Cardiac muscle cell (in vitro differentiated cells and primary cell): ENCODE measurements around the gene MDN1. TPM values are rescaled to one million over a fixed set of nuclear protein-coding genes. Genes with fewer than 3 reads are reported as not detected.

Experiments used
- DNase-seq, 2 donors: peaks; one replicate each; pipeline versions ENCODE4 v3.0.0 to v3.0.0-alpha.2; 2010 to 2017; ENCODE audit warnings: low read depth in 1 of 2, low spot score in 1 of 2
- H3K27ac ChIP-seq: fragments of 200-600 bp; sonication (generic); 2 replicates; pipeline ENCODE4 v1.5.1; 2016
- H3K27me3 ChIP-seq: fragments of 200-600 bp; sonication (generic); 2 replicates; pipeline ENCODE4 v1.6.0; 2016; ENCODE audit warnings: control low read depth
- H3K36me3 ChIP-seq: fragments of 200-600 bp; sonication (generic); 2 replicates; pipeline ENCODE4 v1.5.1; 2016; ENCODE audit warnings: control low read depth
- H3K4me1 ChIP-seq: fragments of 200-600 bp; sonication (generic); 2 replicates; pipeline ENCODE4 v1.8.1; 2017; ENCODE audit warnings: low read depth, mild to moderate bottlenecking, mixed run types
- H3K4me3 ChIP-seq: fragments of 200-600 bp; sonication (generic); 2 replicates; pipeline ENCODE4 v1.5.1; 2016; ENCODE audit warnings: mild to moderate bottlenecking
- H3K9me3 ChIP-seq: fragments of 200-600 bp; sonication (generic); 2 replicates; pipeline ENCODE4 v1.5.1; 2017; ENCODE audit warnings: low read depth, mild to moderate bottlenecking, control low read depth
- polyA plus RNA-seq: library from polyadenylated mRNA; unstranded; fragments of >200 nt; fragmentation: Nextera tagmentation; extraction: Ambion mirVana; gene quantifications from 2 replicates; pipeline ENCODE4 v1.2.1, GENCODE V29; 2016
- total RNA-seq: library from RNA; depleted of rRNA; stranded (reverse); fragments of >200 nt; gene quantifications from 2 replicates; pipeline ENCODE4 v1.2.3, GENCODE V29; 2016
- TF ChIP-seq, protein P1 (sequence below): IDR thresholded peaks from 2 replicates; pipeline ENCODE4 v1.5.1; 2012; ENCODE audit warnings: low read depth, mild to moderate bottlenecking, low read length

The MDN1 gene
- total and polyA plus RNA-seq, 2 experiments from 2014 or later = 8.6 to 22.2 TPM

DNA sequence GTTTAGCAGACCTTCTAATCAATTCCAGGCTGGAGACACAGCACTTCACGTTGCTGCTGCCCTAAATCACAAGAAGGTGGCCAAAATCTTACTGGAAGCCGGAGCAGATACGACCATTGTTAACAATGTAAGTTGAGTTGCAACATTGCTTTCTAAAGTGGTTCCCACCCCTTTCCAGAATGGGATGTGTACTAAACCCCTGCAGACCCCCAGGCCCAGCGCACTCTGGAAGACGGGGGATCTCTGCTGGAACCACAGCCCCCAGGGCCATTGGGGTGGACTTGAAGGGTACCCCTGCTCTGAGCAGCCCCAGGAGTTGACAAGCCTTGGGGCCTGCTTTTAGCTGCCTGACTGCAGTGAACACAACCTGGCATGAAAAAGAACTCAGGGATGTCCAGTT is 203.1 kb downstream of the MDN1 start:
- TF ChIP-seq, protein P1, sequence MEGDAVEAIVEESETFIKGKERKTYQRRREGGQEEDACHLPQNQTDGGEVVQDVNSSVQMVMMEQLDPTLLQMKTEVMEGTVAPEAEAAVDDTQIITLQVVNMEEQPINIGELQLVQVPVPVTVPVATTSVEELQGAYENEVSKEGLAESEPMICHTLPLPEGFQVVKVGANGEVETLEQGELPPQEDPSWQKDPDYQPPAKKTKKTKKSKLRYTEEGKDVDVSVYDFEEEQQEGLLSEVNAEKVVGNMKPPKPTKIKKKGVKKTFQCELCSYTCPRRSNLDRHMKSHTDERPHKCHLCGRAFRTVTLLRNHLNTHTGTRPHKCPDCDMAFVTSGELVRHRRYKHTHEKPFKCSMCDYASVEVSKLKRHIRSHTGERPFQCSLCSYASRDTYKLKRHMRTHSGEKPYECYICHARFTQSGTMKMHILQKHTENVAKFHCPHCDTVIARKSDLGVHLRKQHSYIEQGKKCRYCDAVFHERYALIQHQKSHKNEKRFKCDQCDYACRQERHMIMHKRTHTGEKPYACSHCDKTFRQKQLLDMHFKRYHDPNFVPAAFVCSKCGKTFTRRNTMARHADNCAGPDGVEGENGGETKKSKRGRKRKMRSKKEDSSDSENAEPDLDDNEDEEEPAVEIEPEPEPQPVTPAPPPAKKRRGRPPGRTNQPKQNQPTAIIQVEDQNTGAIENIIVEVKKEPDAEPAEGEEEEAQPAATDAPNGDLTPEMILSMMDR = no peak
- no peak for DNase-seq
- no peaks in the 10 kb centered on the region for H3K27me3 ChIP-seq
- H3K27ac ChIP-seq = no peak overlapping the region
- no peak overlapping the region for H3K4me3 ChIP-seq
- no peaks in the 10 kb centered on the region for H3K9me3 ChIP-seq
- H3K36me3 ChIP-seq = no peaks in the 10 kb centered on the region
- no peaks in the 10 kb centered on the region for H3K4me1 ChIP-seq

DNA sequence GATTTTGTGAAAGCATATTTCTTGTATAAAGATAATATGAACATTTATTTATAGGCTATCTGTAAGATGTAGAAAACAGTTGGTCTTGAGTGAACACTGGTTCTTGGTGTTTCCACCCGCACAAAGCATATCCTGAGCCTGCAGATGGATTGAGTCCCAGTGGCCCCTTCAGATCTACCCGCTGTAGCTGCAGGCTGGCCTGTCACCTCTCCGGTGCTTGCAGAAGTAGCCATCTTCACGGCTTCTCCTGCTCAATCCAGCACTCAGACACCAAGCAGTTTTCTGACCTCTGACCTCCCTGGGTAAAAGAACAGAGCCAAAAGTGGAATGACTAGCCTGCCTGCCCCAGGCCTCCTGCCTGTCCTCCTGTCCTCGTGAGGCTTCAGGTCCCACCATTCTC is 203.7 kb downstream of the MDN1 start:
- no peaks in the 10 kb centered on the region for H3K27me3 ChIP-seq
- TF ChIP-seq, protein P1 = no peak
- no peak overlapping the region for H3K4me3 ChIP-seq
- DNase-seq = no peak
- H3K4me1 ChIP-seq = no peaks in the 10 kb centered on the region
- no peak overlapping the region for H3K27ac ChIP-seq
- H3K36me3 ChIP-seq = no peaks in the 10 kb centered on the region
- no peaks in the 10 kb centered on the region for H3K9me3 ChIP-seq

DNA sequence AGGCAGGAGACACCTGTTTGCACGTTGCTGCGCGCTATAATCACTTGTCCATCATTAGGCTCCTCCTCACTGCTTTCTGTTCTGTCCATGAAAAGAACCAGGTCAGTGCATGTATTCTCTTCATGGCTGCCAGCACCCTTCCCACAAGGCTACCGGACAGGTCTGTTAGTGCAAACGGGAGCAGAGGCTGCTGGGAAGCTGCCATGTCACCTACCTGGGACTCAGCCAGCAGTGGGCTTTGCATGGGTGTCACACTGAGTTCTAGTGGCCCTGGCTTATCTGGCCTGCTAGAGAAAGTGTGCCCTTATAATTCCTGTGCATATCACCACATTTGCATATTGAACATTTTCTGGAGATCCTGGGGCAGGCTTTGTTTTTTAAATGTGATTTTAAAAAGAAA is 205.8 kb downstream of the MDN1 start:
- no peaks in the 10 kb centered on the region for H3K36me3 ChIP-seq
- no peaks in the 10 kb centered on the region for H3K9me3 ChIP-seq
- H3K4me3 ChIP-seq = no peak overlapping the region
- no peak for DNase-seq
- no peak overlapping the region for H3K27ac ChIP-seq
- TF ChIP-seq, protein P1 = no peak
- H3K4me1 ChIP-seq = no peaks in the 10 kb centered on the region
- no peaks in the 10 kb centered on the region for H3K27me3 ChIP-seq

DNA sequence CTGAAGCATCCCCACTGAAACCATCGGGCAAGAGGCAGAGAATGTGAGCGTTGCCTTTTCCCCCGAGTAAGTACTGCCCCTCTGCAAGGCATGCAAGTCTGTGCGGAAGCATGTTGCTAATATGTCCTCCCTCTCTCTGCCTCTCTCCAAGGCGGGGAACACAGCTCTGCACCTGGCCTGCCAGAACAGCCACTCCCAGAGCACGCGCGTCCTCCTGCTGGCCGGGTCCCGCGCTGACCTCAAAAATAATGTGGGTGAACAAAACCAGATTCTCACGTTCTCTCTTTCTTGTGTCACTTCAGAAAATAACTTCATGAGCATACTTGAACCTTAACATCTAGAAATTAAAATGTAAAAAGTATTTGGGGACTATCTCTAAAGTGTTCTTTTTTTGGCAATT is 207.5 kb downstream of the MDN1 start:
- H3K4me3 ChIP-seq = no peak overlapping the region
- H3K27me3 ChIP-seq = no peaks in the 10 kb centered on the region
- TF ChIP-seq, protein P1 = no peak
- H3K36me3 ChIP-seq = no peaks in the 10 kb centered on the region
- DNase-seq = no peak
- H3K27ac ChIP-seq = no peak overlapping the region
- H3K9me3 ChIP-seq = no peaks in the 10 kb centered on the region
- H3K4me1 ChIP-seq = no peaks in the 10 kb centered on the region

DNA sequence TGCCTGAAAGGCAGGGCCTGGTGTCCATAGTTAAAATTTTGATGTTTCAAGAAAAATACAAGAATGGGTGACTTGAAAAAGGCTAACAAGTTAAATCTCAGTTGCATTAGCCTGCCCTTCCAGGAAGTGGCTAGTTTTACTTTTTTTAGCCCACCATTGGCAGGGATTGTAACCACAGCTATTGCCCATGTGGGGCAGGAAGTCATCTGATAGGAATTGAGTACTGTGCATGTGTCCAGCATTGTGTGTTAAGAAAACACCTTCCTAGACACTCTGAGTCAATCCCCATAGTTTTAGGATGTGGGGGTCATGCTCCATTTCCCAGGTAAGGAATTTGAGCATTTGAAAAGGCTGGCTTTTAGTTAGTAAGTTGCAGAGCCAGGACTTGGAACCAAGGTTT is 207.9 kb downstream of the MDN1 start:
- H3K9me3 ChIP-seq = no peaks in the 10 kb centered on the region
- TF ChIP-seq, protein P1 = no peak

DNA sequence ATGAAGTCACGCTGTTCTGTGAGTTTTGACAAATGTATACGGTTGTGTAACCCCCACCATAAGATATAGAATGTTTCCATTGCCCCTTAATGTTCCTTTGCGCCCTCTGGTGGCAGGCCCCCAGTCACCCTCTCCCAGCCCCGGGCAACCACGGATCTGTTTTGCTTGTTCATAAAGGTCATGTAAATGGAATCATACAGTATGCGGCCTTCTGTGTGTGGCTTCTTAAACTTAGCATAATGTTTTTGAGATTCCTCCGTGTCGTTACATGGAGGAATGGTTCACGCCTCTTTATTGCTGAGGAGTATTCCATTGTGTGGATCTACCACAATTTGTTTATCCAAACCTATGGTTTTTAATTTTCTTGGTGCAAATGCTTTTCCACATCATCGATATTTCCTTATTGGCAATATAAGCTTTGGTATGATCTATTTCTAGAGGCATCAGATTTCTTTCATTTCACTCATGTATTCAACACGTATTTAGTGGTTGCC is 209.4 kb downstream of the MDN1 start:
- peak; percentile 64 to 74 for DNase-seq
- no peak overlapping the region for H3K4me3 ChIP-seq
- no peaks in the 10 kb centered on the region for H3K4me1 ChIP-seq
- H3K27me3 ChIP-seq = no peaks in the 10 kb centered on the region
- no peaks in the 10 kb centered on the region for H3K36me3 ChIP-seq
- H3K27ac ChIP-seq = no peak overlapping the region
- TF ChIP-seq, protein P1 = peak; percentile 87
- H3K9me3 ChIP-seq = no peaks in the 10 kb centered on the region

More for the DNA sequence above, 207.9 kb downstream of the MDN1 start:
- Histone ChIP-seq H3K27ac (no peak overlapping the region), H3K27me3 (no peaks in the 10 kb centered on the region), H3K36me3 (no peaks in the 10 kb centered on the region), H3K4me1 (no peaks in the 10 kb centered on the region), H3K4me3 (no peak overlapping the region)
- peak in 1 of 2 donors; percentile 20 for DNase-seq
